Gastroesophageal sphincter (tissue), 3 donors: ENCODE measurements around the gene KLHDC7A.

Source experiments
- POLR2A ChIP-seq, 2 donors: fragments of 450-650 bp; IDR thresholded peaks; one replicate each; pipeline ENCODE4 v1.6.1; 2017; ENCODE audit warnings: antibody characterized with exemption in 2 of 2, mild to moderate bottlenecking in 2 of 2, moderate library complexity in 1 of 2
- TF ChIP-seq, protein P1 (sequence below), 4 experiments: fragments of 200-600 bp in 2 of 4; fragments of 450-650 bp in 2 of 4; sonication (generic) in 1 of 4; IDR thresholded peaks; one replicate each; pipeline ENCODE4 v1.5.1; 2017 to 2019; ENCODE audit warnings: antibody characterized with exemption in 4 of 4, mild to moderate bottlenecking in 2 of 4, moderate library complexity in 2 of 4

DNA sequence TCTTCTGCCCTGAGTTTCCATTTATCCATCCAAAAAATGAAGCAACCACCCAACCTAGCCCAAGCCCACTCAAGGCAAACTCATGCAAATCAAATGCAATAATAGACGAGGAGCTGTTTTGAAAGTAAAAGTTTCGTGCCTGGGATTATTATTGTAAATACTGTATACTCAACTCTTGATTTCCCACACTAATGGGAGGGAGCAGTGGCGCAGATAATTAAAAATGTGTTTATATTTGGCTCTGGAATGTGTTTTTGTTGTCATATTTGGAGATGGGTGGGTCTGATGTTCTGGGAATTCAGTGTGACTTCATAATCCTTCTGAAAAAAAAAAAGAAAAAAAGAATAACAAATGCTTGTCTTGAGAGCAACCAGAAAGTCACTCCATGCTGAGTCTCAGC is 52.5 kb downstream of the KLHDC7A start:
- TF ChIP-seq, protein P1, sequence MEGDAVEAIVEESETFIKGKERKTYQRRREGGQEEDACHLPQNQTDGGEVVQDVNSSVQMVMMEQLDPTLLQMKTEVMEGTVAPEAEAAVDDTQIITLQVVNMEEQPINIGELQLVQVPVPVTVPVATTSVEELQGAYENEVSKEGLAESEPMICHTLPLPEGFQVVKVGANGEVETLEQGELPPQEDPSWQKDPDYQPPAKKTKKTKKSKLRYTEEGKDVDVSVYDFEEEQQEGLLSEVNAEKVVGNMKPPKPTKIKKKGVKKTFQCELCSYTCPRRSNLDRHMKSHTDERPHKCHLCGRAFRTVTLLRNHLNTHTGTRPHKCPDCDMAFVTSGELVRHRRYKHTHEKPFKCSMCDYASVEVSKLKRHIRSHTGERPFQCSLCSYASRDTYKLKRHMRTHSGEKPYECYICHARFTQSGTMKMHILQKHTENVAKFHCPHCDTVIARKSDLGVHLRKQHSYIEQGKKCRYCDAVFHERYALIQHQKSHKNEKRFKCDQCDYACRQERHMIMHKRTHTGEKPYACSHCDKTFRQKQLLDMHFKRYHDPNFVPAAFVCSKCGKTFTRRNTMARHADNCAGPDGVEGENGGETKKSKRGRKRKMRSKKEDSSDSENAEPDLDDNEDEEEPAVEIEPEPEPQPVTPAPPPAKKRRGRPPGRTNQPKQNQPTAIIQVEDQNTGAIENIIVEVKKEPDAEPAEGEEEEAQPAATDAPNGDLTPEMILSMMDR (IDR thresholded peaks at IDR 0.05) = no peak
- TF ChIP-seq POLR2A (IDR thresholded peaks at IDR 0.05) = no peak
